HepG2 (cell line): ENCODE data around the gene NPHP1. TPM values are rescaled to one million over a fixed set of nuclear protein-coding genes. Genes with fewer than 3 reads are reported as not detected.
A peak's percentile ranks its signal among the peaks of the same experiment; 100 is the strongest.

Experiments
- AHR ChIP-seq: IDR thresholded peaks from 2 replicates; pipeline ENCODE4 v1.6.1; 2018; ENCODE audit warnings: missing genetic modification reagents, missing compliant biosample characterization
- CBFB ChIP-seq: sonication (generic); formaldehyde crosslinking; IDR thresholded peaks from 2 replicates; pipeline ENCODE4 v1.4.0; 2020; ENCODE audit warnings: missing genetic modification reagents
- CHCHD3 ChIP-seq: sonication (generic); formaldehyde crosslinking; IDR thresholded peaks from 2 replicates; pipeline ENCODE4 v1.8.0; 2022; ENCODE audit warnings: mild to moderate bottlenecking, missing genetic modification reagents, moderate library complexity
- FOXO1 ChIP-seq: sonication (generic); formaldehyde crosslinking; IDR thresholded peaks from 2 replicates; pipeline ENCODE4 v1.4.0; 2020; ENCODE audit warnings: missing genetic modification reagents
- KDM4B ChIP-seq: sonication (generic); formaldehyde crosslinking; IDR thresholded peaks from 2 replicates; pipeline ENCODE4 v1.4.0; 2020; ENCODE audit warnings: missing genetic modification reagents
- KDM6A ChIP-seq: IDR thresholded peaks from 2 replicates; pipeline ENCODE4 v1.6.1; 2016; ENCODE audit warnings: low read depth
- NFE2 ChIP-seq: sonication (generic); formaldehyde crosslinking; IDR thresholded peaks from 2 replicates; pipeline ENCODE4 v1.4.0; 2020; ENCODE audit warnings: missing genetic modification reagents
- NR2F1 ChIP-seq, 2 experiments: fragments of 450-650 bp in 1 of 2; formaldehyde crosslinking in 1 of 2; IDR thresholded peaks; 2 replicates each; pipeline versions ENCODE4 v1.5.0 to v1.6.1; 2016 to 2020; ENCODE audit warnings: mild to moderate bottlenecking in 1 of 2, missing compliant biosample characterization in 1 of 2, missing genetic modification reagents in 1 of 2, moderate library complexity in 1 of 2
- NR2F6 ChIP-seq, 2 experiments: IDR thresholded peaks; 2 replicates each; pipeline ENCODE4 v1.6.1; 2016; ENCODE audit warnings: antibody characterized with exemption in 1 of 2, mild to moderate bottlenecking in 1 of 2
- STAT5B ChIP-seq: sonication (generic); formaldehyde crosslinking; IDR thresholded peaks from 2 replicates; pipeline ENCODE4 v1.4.0; 2020; ENCODE audit warnings: missing genetic modification reagents
- TSC22D2 ChIP-seq: sonication (generic); formaldehyde crosslinking; IDR thresholded peaks from 2 replicates; pipeline ENCODE4 v1.5.1; 2020; ENCODE audit warnings: missing genetic modification reagents, mild to moderate bottlenecking, borderline replicate concordance
- ZNF101 ChIP-seq: sonication (generic); formaldehyde crosslinking; IDR thresholded peaks from 2 replicates; pipeline ENCODE4 v1.4.0; 2020; ENCODE audit warnings: mild to moderate bottlenecking, low read depth, missing genetic modification reagents, borderline replicate concordance
- ZNF501 ChIP-seq: sonication (generic); formaldehyde crosslinking; IDR thresholded peaks from 2 replicates; pipeline ENCODE4 v1.5.1; 2020; ENCODE audit warnings: mild to moderate bottlenecking, moderate library complexity, missing genetic modification reagents
- ZNF510 ChIP-seq: sonication (generic); formaldehyde crosslinking; IDR thresholded peaks from 2 replicates; pipeline ENCODE4 v1.4.0; 2020; ENCODE audit warnings: low read depth, mild to moderate bottlenecking, missing genetic modification reagents
- ZNF790 ChIP-seq: sonication (generic); formaldehyde crosslinking; IDR thresholded peaks from 2 replicates; pipeline ENCODE4 v1.8.0; 2022; ENCODE audit warnings: missing genetic modification reagents, mild to moderate bottlenecking, borderline replicate concordance
- polyA plus RNA-seq, 8 experiments: library from polyadenylated mRNA; depleted of rRNA in 3 of 8; stranded (reverse) in 7 of 8; unstranded in 1 of 8; fragments of >200 nt; fragmentation: Illumina TruSeq in 4 of 8; extraction: Trizol in 4 of 8; gene quantifications; 2 replicates each; pipeline versions ENCODE4 v1.2.1 to v1.2.3, GENCODE V29; 2011 to 2016; ENCODE audit warnings: low read depth in 4 of 8, missing spikeins in 1 of 8, mixed read lengths in 1 of 8; ENCODE audit not compliant: insufficient read depth in 1 of 8
- total RNA-seq, 5 experiments: library from RNA; depleted of rRNA; stranded (reverse); fragments of >200 nt; fragmentation: Illumina TruSeq; extraction: Trizol; gene quantifications; 2 replicates each; pipeline ENCODE4 v1.2.3, GENCODE V29; 2016; ENCODE audit warnings: low read depth in 1 of 5
- TF ChIP-seq, protein P1 (sequence below): sonication (generic); formaldehyde crosslinking; IDR thresholded peaks from 2 replicates; pipeline ENCODE4 v1.5.0; 2020; ENCODE audit warnings: mild to moderate bottlenecking, missing genetic modification reagents, borderline replicate concordance
- TF ChIP-seq, protein P2 (sequence below): IDR thresholded peaks from 2 replicates; pipeline ENCODE4 v1.6.1; 2016; ENCODE audit warnings: low read depth, borderline replicate concordance
- TF ChIP-seq, protein P3 (sequence below): sonication (generic); formaldehyde crosslinking; IDR thresholded peaks from 2 replicates; pipeline ENCODE4 v1.4.0; 2020; ENCODE audit warnings: mild to moderate bottlenecking, missing genetic modification reagents
- TF ChIP-seq, protein P4 (sequence below): sonication (generic); formaldehyde crosslinking; IDR thresholded peaks from 2 replicates; pipeline ENCODE4 v1.5.0; 2020; ENCODE audit warnings: missing genetic modification reagents

Gene NPHP1
- total and polyA plus RNA-seq, 2 of the 13 experiments (the other 11 are each of a cell fraction or from before 2014, with no cell fraction given): 2.7 to 4.8 TPM

DNA sequence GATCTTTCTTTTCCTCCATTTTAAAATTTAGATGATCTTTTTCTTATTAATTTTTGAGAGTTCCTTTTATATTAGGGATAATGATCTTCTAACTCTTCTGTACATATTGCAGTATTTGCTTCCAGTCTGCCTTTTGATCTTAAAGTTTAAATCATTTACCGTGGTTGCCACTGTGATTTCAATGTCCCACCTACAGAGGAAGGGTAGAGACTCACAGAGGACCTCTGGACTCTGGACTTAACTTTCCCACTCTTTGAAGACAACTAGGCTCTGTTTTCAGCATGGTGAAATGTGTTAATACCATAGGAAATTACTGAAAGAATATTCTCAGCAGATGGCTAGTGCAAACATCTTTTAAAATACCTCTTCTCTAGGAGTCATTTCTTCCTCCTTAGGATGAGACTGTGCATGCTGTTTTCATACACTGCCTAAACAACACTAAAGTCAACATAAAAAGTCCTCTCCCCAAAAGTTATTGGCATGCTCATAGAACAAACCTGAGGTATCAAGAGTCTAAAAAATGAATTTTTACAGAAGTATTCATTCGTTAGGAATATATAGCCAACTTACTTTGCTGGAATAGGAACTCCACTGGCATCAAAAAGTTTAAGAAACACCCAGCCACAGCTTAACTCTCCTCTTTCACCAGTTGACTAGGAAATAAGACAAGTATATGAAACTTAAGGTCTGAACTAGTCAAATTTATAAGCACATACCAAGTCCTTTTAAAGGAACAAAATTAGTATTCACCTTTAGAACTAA is 58.4 kb downstream of the NPHP1 start (continued):
- TF ChIP-seq, protein P1, sequence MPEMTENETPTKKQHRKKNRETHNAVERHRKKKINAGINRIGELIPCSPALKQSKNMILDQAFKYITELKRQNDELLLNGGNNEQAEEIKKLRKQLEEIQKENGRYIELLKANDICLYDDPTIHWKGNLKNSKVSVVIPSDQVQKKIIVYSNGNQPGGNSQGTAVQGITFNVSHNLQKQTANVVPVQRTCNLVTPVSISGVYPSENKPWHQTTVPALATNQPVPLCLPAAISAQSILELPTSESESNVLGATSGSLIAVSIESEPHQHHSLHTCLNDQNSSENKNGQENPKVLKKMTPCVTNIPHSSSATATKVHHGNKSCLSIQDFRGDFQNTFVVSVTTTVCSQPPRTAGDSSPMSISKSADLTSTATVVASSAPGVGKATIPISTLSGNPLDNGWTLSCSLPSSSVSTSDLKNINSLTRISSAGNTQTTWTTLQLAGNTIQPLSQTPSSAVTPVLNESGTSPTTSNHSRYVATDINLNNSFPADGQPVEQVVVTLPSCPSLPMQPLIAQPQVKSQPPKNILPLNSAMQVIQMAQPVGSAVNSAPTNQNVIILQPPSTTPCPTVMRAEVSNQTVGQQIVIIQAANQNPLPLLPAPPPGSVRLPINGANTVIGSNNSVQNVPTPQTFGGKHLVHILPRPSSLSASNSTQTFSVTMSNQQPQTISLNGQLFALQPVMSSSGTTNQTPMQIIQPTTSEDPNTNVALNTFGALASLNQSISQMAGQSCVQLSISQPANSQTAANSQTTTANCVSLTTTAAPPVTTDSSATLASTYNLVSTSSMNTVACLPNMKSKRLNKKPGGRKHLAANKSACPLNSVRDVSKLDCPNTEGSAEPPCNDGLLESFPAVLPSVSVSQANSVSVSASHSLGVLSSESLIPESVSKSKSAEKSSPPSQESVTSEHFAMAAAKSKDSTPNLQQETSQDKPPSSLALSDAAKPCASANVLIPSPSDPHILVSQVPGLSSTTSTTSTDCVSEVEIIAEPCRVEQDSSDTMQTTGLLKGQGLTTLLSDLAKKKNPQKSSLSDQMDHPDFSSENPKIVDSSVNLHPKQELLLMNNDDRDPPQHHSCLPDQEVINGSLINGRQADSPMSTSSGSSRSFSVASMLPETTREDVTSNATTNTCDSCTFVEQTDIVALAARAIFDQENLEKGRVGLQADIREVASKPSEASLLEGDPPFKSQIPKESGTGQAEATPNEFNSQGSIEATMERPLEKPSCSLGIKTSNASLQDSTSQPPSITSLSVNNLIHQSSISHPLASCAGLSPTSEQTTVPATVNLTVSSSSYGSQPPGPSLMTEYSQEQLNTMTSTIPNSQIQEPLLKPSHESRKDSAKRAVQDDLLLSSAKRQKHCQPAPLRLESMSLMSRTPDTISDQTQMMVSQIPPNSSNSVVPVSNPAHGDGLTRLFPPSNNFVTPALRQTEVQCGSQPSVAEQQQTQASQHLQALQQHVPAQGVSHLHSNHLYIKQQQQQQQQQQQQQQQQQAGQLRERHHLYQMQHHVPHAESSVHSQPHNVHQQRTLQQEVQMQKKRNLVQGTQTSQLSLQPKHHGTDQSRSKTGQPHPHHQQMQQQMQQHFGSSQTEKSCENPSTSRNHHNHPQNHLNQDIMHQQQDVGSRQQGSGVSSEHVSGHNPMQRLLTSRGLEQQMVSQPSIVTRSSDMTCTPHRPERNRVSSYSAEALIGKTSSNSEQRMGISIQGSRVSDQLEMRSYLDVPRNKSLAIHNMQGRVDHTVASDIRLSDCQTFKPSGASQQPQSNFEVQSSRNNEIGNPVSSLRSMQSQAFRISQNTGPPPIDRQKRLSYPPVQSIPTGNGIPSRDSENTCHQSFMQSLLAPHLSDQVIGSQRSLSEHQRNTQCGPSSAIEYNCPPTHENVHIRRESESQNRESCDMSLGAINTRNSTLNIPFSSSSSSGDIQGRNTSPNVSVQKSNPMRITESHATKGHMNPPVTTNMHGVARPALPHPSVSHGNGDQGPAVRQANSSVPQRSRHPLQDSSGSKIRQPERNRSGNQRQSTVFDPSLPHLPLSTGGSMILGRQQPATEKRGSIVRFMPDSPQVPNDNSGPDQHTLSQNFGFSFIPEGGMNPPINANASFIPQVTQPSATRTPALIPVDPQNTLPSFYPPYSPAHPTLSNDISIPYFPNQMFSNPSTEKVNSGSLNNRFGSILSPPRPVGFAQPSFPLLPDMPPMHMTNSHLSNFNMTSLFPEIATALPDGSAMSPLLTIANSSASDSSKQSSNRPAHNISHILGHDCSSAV: no peak
- TF ChIP-seq ZNF510 (CRISPR knock-in tag): no peak
- TF ChIP-seq FOXO1: peak; percentile 62; the same call in 1 of the 2 replicates
- TF ChIP-seq NR2F1 (CRISPR knock-in tag; IDR thresholded peaks at IDR 0.05): peak; percentile 12 to 33; a peak in 1 of 4 replicates
- TF ChIP-seq KDM6A: peak; percentile 92
- TF ChIP-seq CHCHD3 (CRISPR knock-in tag): no peak
- TF ChIP-seq CBFB (CRISPR knock-in tag): no peak
- TF ChIP-seq KDM4B: no peak
- no peak for TF ChIP-seq TSC22D2 (CRISPR knock-in tag)
- TF ChIP-seq, protein P2, sequence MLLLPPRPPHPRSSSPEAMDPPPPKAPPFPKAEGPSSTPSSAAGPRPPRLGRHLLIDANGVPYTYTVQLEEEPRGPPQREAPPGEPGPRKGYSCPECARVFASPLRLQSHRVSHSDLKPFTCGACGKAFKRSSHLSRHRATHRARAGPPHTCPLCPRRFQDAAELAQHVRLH: no peak
- TF ChIP-seq NR2F6 (IDR thresholded peaks at IDR 0.05): peak; percentile 76
- TF ChIP-seq NR2F6 (CRISPR knock-in tag; IDR thresholded peaks at IDR 0.05): peak; percentile 55
- TF ChIP-seq ZNF501: no peak
- TF ChIP-seq NFE2 (CRISPR knock-in tag): no peak
- TF ChIP-seq AHR (CRISPR knock-in tag): no peak
- TF ChIP-seq, protein P3, sequence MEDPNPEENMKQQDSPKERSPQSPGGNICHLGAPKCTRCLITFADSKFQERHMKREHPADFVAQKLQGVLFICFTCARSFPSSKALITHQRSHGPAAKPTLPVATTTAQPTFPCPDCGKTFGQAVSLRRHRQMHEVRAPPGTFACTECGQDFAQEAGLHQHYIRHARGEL (CRISPR knock-in tag): no peak
- TF ChIP-seq, protein P4, sequence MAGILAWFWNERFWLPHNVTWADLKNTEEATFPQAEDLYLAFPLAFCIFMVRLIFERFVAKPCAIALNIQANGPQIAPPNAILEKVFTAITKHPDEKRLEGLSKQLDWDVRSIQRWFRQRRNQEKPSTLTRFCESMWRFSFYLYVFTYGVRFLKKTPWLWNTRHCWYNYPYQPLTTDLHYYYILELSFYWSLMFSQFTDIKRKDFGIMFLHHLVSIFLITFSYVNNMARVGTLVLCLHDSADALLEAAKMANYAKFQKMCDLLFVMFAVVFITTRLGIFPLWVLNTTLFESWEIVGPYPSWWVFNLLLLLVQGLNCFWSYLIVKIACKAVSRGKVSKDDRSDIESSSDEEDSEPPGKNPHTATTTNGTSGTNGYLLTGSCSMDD (CRISPR knock-in tag): no peak
- no peak for TF ChIP-seq ZNF790
- TF ChIP-seq ZNF101 (CRISPR knock-in tag): peak; percentile 65; the same call in 1 of the 2 replicates
- no peak for TF ChIP-seq STAT5B (CRISPR knock-in tag)
